ENCODE data around the gene AXIN2.

GRCh38 chr17:65576939-65577338, 15.5 kb upstream of the AXIN2 start:
- TF ChIP-seq, protein P1, sequence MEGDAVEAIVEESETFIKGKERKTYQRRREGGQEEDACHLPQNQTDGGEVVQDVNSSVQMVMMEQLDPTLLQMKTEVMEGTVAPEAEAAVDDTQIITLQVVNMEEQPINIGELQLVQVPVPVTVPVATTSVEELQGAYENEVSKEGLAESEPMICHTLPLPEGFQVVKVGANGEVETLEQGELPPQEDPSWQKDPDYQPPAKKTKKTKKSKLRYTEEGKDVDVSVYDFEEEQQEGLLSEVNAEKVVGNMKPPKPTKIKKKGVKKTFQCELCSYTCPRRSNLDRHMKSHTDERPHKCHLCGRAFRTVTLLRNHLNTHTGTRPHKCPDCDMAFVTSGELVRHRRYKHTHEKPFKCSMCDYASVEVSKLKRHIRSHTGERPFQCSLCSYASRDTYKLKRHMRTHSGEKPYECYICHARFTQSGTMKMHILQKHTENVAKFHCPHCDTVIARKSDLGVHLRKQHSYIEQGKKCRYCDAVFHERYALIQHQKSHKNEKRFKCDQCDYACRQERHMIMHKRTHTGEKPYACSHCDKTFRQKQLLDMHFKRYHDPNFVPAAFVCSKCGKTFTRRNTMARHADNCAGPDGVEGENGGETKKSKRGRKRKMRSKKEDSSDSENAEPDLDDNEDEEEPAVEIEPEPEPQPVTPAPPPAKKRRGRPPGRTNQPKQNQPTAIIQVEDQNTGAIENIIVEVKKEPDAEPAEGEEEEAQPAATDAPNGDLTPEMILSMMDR (IDR thresholded peaks at IDR 0.05), result peak in 2 of 6 experiments; percentile 36 to 41
- TF ChIP-seq POLR2A (IDR thresholded peaks at IDR 0.05), result no peak
